Esophagus muscularis mucosa (tissue), 4 donors: ENCODE data around the gene AIG1. TPM values are rescaled to one million over a fixed set of nuclear protein-coding genes. Genes with fewer than 3 reads are reported as not detected.
A peak's percentile ranks its signal among the peaks of the same experiment; 100 is the strongest.

Experiments
- DNase-seq: peaks from one replicate; pipeline ENCODE4 v3.0.0-alpha.2; 2017; ENCODE audit errors: extremely low spot score
- H3K27ac ChIP-seq, 4 donors: fragments of 200-600 bp; sonication (generic); replicated peaks in 1 of 4; 1 replicate in 3 of 4; 2 replicates in 1 of 4; pipeline ENCODE4 v1.5.1; 2016 to 2019; ENCODE audit warnings: mild to moderate bottlenecking in 1 of 4
- H3K27me3 ChIP-seq, 4 donors: fragments of 200-600 bp; sonication (generic); one replicate each; pipeline versions ENCODE4 v1.5.1 to v1.6.0; 2016 to 2019
- H3K36me3 ChIP-seq, 4 donors: fragments of 200-600 bp; sonication (generic); one replicate each; pipeline ENCODE4 v1.5.1; 2016 to 2019
- H3K4me1 ChIP-seq, 4 donors: fragments of 200-600 bp; sonication (generic); one replicate each; pipeline ENCODE4 v1.5.1; 2016 to 2019
- H3K4me3 ChIP-seq, 4 donors: fragments of 200-600 bp; sonication (generic); 1 replicate in 2 of 4; 2 replicates in 2 of 4; pipeline ENCODE4 v1.5.1; 2016 to 2019; ENCODE audit warnings: mild to moderate bottlenecking in 4 of 4, moderate library complexity in 1 of 4
- H3K9me3 ChIP-seq, 4 donors: fragments of 200-600 bp; sonication (generic); 1 replicate in 3 of 4; 2 replicates in 1 of 4; pipeline ENCODE4 v1.5.1; 2016 to 2019
- CTCF ChIP-seq, 3 experiments: fragments of 200-600 bp in 2 of 3; fragments of 450-650 bp in 1 of 3; sonication (generic) in 2 of 3; IDR thresholded peaks; one replicate each; pipeline ENCODE4 v1.5.1; 2017 to 2019; ENCODE audit warnings: antibody characterized with exemption in 3 of 3, mild to moderate bottlenecking in 2 of 3, moderate library complexity in 1 of 3
- EP300 ChIP-seq: sonication (generic); formaldehyde crosslinking; IDR thresholded peaks from one replicate; pipeline ENCODE4 v1.6.1; 2017; ENCODE audit warnings: antibody characterized with exemption
- POLR2A ChIP-seq: fragments of 450-650 bp; IDR thresholded peaks from one replicate; pipeline ENCODE4 v1.6.1; 2017; ENCODE audit warnings: antibody characterized with exemption, moderate library complexity, mild to moderate bottlenecking, low read depth
- POLR2AphosphoS5 ChIP-seq, 2 donors: sonication (generic); formaldehyde crosslinking; IDR thresholded peaks; one replicate each; pipeline ENCODE4 v1.6.1; 2017; ENCODE audit warnings: antibody characterized with exemption in 2 of 2
- WGBS: methylation state at CpG from one replicate; pipeline ENCODE4 v1.1.5; 2018; 5-methylcytosine and 5-hydroxymethylcytosine counted together
- intact Hi-C: fragments of 100-400 bp; cut with DNase I; formaldehyde crosslinking; loops from one replicate; pipeline ENCODE4 v1.15.1; 2023
- total RNA-seq, 4 donors: library from RNA; depleted of rRNA; stranded (reverse); fragments of >200 nt; gene quantifications; one replicate each; pipeline versions ENCODE4 v1.1.0 to v1.2.1, GENCODE V29; 2016

AIG1 gene
- total RNA-seq, 4 donors from 2014 or later = 21.0 to 26.3 (median 23.4) TPM

GRCh38 chr6:143224516-143224915, 163.8 kb downstream of the AIG1 start:
- peaks cover 32 to 41% (median 37%) of the 10 kb centered on the region in 4 donors for H3K4me1 ChIP-seq
- TF ChIP-seq POLR2AphosphoS5 (IDR thresholded peaks at IDR 0.05) (no peak), POLR2A (no peak), CTCF (IDR thresholded peaks at IDR 0.05) (no peak), EP300 (no peak)
- H3K4me3 ChIP-seq = no peak overlapping the region
- DNase-seq = no peak
- no peaks in the 10 kb centered on the region for H3K36me3 ChIP-seq
- intact Hi-C loops = no loop called here
- WGBS = 95% methylated on average over 3 of the region's 3 CpGs
- no peaks in the 10 kb centered on the region for H3K9me3 ChIP-seq
- H3K27me3 ChIP-seq = no peaks in the 10 kb centered on the region
- peak overlapping the region in 3 of 4 donors; percentile 10 to 32 (median 14) for H3K27ac ChIP-seq

GRCh38 chr6:143225929-143226328, 165.2 kb downstream of the AIG1 start:
- no peaks in the 10 kb centered on the region for H3K9me3 ChIP-seq
- H3K27ac ChIP-seq = no peak overlapping the region
- 94% methylated on average over 2 of the region's 2 CpGs for WGBS
- intact Hi-C loops = no loop called here
- H3K36me3 ChIP-seq = no peaks in the 10 kb centered on the region
- DNase-seq = no peak
- H3K4me3 ChIP-seq = no peak overlapping the region
- TF ChIP-seq POLR2A (no peak), POLR2AphosphoS5 (IDR thresholded peaks at IDR 0.05) (no peak), EP300 (no peak), CTCF (IDR thresholded peaks at IDR 0.05) (no peak)
- peaks cover 27 to 33% (median 30%) of the 10 kb centered on the region in 4 donors for H3K4me1 ChIP-seq
- H3K27me3 ChIP-seq = no peaks in the 10 kb centered on the region

- no peaks in the 10 kb centered on the region for H3K36me3 ChIP-seq
- 96% methylated on average over 3 of the region's 3 CpGs for WGBS
- no peaks in the 10 kb centered on the region for H3K9me3 ChIP-seq
- TF ChIP-seq CTCF (IDR thresholded peaks at IDR 0.05) (no peak), EP300 (no peak), POLR2A (no peak), POLR2AphosphoS5 (IDR thresholded peaks at IDR 0.05) (no peak)
- no peak for DNase-seq
- intact Hi-C loops = no loop called here
- peaks cover 14 to 16% (median 15%) of the 10 kb centered on the region in 4 donors for H3K4me1 ChIP-seq
- H3K27me3 ChIP-seq = no peaks in the 10 kb centered on the region
- H3K27ac ChIP-seq = no peak overlapping the region
- no peak overlapping the region for H3K4me3 ChIP-seq
These were observed 167.0 kb downstream of the AIG1 start for GRCh38 chr6:143227675-143228074.

- no peak for TF ChIP-seq CTCF (IDR thresholded peaks at IDR 0.05)
- TF ChIP-seq POLR2AphosphoS5 (IDR thresholded peaks at IDR 0.05) = no peak
- TF ChIP-seq POLR2A = no peak
- TF ChIP-seq EP300 = no peak
- Histone ChIP-seq H3K27me3 (no peaks in the 10 kb centered on the region), H3K36me3 (no peaks in the 10 kb centered on the region), H3K27ac (no peak overlapping the region), H3K9me3 (no peaks in the 10 kb centered on the region), H3K4me1 (peaks cover 0 to 5% (median 0%) of the 10 kb centered on the region in 4 donors), H3K4me3 (no peak overlapping the region)
- 94% methylated on average over 1 of the region's 1 CpG for whole genome bisulfite sequencing
- DNase-seq = no peak
- intact Hi-C loops = no loop called here
These were observed 168.7 kb downstream of the AIG1 start for GRCh38 chr6:143229400-143229799.

GRCh38 chr6:143232849-143233248, 172.2 kb downstream of the AIG1 start:
- no peak overlapping the region for H3K4me3 ChIP-seq
- no peaks in the 10 kb centered on the region for H3K36me3 ChIP-seq
- no peak for TF ChIP-seq POLR2A
- TF ChIP-seq CTCF (IDR thresholded peaks at IDR 0.05) = peak in 2 of 3 experiments; percentile 30 to 46
- peaks cover 0 to 5% (median 0%) of the 10 kb centered on the region in 4 donors for H3K4me1 ChIP-seq
- intact Hi-C loops = no loop called here
- WGBS = 93% methylated on average over 4 of the region's 4 CpGs
- H3K27ac ChIP-seq = no peak overlapping the region
- H3K27me3 ChIP-seq = no peaks in the 10 kb centered on the region
- H3K9me3 ChIP-seq = no peaks in the 10 kb centered on the region
- DNase-seq = no peak
